ENCODE data around the gene TMEM95.

- TF ChIP-seq CTCF (conservative IDR thresholded peaks at IDR 0.05) (no peak), EZH2 (IDR thresholded peaks at IDR 0.05; ENCODE audit: low read depth) (no peak)
Observed at GRCh38 chr17:7330638-7331015, 24.3 kb upstream of the TMEM95 start.
